DND-41 (cell line): ENCODE measurements around the gene CFAP54.
"Not testable (repeated sequence)": the region's sequence is repeated elsewhere in the genome, so short reads cannot be mapped to it uniquely, and the experiment has no call there.

Source experiments
- EZH2 ChIP-seq: IDR thresholded peaks from 3 replicates; pipeline ENCODE4 v1.6.1; 2012; ENCODE audit warnings: borderline replicate concordance, low read depth, mild to moderate bottlenecking, moderate library complexity, low read length, inconsistent platforms; ENCODE audit not compliant: severe bottlenecking
- TF ChIP-seq, protein P1 (sequence below): IDR thresholded peaks from 2 replicates; pipeline ENCODE4 v1.5.1; 2012; ENCODE audit warnings: borderline replicate concordance, low read length, moderate library complexity, mild to moderate bottlenecking; ENCODE audit not compliant: poor library complexity, severe bottlenecking; ENCODE audit errors: extremely low read depth

DNA sequence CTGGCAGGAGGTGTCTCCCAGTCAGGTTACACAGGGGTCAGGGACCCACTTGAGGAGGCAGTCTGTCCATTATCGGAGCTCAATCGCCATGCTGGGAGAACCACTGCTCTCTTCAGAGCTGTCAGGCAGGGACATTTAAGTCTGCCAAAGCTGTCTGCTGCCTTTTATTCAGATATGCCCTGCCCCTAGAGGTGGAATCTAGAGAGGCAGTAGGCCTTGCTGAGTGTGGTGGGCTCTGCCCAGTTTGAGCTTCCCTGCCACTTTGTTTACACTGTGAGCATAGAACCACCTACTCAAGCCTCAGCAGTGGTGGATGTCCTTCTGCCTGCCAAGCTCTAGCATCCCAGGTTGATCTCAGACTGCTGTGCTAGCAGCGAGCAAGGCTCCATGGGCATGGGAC is 115.0 kb downstream of the CFAP54 start:
- TF ChIP-seq, protein P1, sequence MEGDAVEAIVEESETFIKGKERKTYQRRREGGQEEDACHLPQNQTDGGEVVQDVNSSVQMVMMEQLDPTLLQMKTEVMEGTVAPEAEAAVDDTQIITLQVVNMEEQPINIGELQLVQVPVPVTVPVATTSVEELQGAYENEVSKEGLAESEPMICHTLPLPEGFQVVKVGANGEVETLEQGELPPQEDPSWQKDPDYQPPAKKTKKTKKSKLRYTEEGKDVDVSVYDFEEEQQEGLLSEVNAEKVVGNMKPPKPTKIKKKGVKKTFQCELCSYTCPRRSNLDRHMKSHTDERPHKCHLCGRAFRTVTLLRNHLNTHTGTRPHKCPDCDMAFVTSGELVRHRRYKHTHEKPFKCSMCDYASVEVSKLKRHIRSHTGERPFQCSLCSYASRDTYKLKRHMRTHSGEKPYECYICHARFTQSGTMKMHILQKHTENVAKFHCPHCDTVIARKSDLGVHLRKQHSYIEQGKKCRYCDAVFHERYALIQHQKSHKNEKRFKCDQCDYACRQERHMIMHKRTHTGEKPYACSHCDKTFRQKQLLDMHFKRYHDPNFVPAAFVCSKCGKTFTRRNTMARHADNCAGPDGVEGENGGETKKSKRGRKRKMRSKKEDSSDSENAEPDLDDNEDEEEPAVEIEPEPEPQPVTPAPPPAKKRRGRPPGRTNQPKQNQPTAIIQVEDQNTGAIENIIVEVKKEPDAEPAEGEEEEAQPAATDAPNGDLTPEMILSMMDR = not testable (repeated sequence)
- not testable (repeated sequence) for TF ChIP-seq EZH2
